Testis (tissue), 3 donors: ENCODE results near the gene MAPK1. TPM values are rescaled to one million over a fixed set of nuclear protein-coding genes. Genes with fewer than 3 reads are reported as not detected.
"Not testable (repeated sequence)": the region's sequence is repeated elsewhere in the genome, so short reads cannot be mapped to it uniquely, and the experiment has no call there.

Experiments used
- DNase-seq: peaks from one replicate; pipeline ENCODE4 v3.0.0-alpha.2; 2019
- H3K27ac ChIP-seq, 2 donors: fragments of 200-600 bp; sonication (generic); one replicate each; pipeline ENCODE4 v1.5.1; 2019
- H3K27me3 ChIP-seq: fragments of 200-600 bp; sonication (generic); one replicate; pipeline ENCODE4 v1.5.1; 2019
- H3K36me3 ChIP-seq: fragments of 200-600 bp; sonication (generic); one replicate; pipeline ENCODE4 v1.5.1; 2017; ENCODE audit warnings: low read depth; ENCODE audit errors: missing control alignments
- H3K4me1 ChIP-seq: fragments of 200-600 bp; sonication (generic); one replicate; pipeline ENCODE4 v1.5.1; 2019
- H3K4me3 ChIP-seq, 2 donors: fragments of 200-600 bp; sonication (generic); one replicate each; pipeline ENCODE4 v1.5.1; 2017 to 2019
- H3K9me3 ChIP-seq: fragments of 200-600 bp; sonication (generic); one replicate; pipeline ENCODE4 v1.5.1; 2017
- POLR2A ChIP-seq: fragments of 450-650 bp; IDR thresholded peaks from one replicate; pipeline ENCODE4 v1.6.1; 2017; ENCODE audit warnings: antibody characterized with exemption, mild to moderate bottlenecking, moderate library complexity
- WGBS, 2 donors: methylation state at CpG; one replicate each; pipeline ENCODE4 v1.1.5; 2018; 5-methylcytosine and 5-hydroxymethylcytosine counted together
- intact Hi-C: fragments of 100-400 bp; cut with DNase I; formaldehyde crosslinking; loops from one replicate; pipeline ENCODE4 v1.15.1; 2023; ENCODE audit warnings: low total_unique reads
- polyA plus RNA-seq: library from polyadenylated mRNA; stranded (reverse); fragments of 350-450 nt; fragmentation: Illumina TruSeq; extraction: RNeasy Lipid Tissue Mini Kit (QIAGEN cat#74804); gene quantifications from one replicate; pipeline ENCODE4 v1.2.3, GENCODE V29; 2014; ENCODE audit warnings: low read depth, low replicate concordance; ENCODE audit not compliant: insufficient read depth
- total RNA-seq, 2 donors: library from RNA; depleted of rRNA; stranded (reverse); fragments of >200 nt; gene quantifications; one replicate each; pipeline ENCODE4 v1.2.3, GENCODE V29; 2016
- TF ChIP-seq, protein P1 (sequence below), 3 experiments: fragments of 450-650 bp in 2 of 3; fragments of 200-600 bp in 1 of 3; sonication (generic) in 1 of 3; IDR thresholded peaks; one replicate each; pipeline ENCODE4 v1.5.1; 2016 to 2019; ENCODE audit warnings: antibody characterized with exemption in 3 of 3, mild to moderate bottlenecking in 2 of 3, moderate library complexity in 1 of 3

Gene MAPK1
- total and polyA plus RNA-seq, 3 donors from 2014 or later: 90.2 to 143 (median 121) TPM

DNA sequence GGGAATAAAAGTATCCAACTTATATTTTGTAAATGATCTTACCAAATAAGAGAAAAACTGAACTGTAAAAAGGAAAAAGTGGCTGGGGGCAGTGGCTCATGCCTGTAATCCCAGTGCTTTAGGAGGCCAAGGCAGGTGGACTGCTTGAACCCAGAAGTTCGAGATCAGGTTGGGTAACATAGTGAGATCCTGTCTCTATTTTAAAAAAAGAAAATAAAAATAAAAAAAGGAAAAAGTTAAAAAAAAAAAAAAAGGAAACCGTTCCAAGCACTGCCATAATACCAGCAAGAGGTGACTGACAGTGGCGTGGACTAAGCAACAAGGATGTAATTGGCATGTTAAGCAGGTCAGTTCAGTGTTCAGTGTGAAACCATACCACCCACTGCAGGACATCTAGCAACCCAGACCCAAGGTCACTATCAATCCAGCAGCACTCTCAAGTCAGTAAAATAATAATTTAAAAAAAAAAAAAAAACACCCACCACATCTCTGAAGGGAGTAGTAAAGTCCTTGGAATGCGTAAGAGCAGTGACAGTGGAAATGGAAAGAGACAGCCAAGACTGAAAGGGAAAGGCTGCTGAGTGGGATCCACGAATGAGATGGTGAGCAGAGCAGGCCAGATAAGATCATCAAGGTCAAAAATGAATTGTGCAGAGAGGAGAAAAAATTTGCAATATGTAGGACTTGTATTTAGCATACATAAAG is 43.6 kb downstream of the MAPK1 start:
- WGBS, 2 donors: 54 to 66% methylated on average over 5 of the region's 5 CpGs
- no peak for DNase-seq
- no peaks in the 10 kb centered on the region for H3K9me3 ChIP-seq
- H3K27me3 ChIP-seq: no peaks in the 10 kb centered on the region
- peaks cover 10% of the 10 kb centered on the region for H3K4me1 ChIP-seq
- TF ChIP-seq, protein P1, sequence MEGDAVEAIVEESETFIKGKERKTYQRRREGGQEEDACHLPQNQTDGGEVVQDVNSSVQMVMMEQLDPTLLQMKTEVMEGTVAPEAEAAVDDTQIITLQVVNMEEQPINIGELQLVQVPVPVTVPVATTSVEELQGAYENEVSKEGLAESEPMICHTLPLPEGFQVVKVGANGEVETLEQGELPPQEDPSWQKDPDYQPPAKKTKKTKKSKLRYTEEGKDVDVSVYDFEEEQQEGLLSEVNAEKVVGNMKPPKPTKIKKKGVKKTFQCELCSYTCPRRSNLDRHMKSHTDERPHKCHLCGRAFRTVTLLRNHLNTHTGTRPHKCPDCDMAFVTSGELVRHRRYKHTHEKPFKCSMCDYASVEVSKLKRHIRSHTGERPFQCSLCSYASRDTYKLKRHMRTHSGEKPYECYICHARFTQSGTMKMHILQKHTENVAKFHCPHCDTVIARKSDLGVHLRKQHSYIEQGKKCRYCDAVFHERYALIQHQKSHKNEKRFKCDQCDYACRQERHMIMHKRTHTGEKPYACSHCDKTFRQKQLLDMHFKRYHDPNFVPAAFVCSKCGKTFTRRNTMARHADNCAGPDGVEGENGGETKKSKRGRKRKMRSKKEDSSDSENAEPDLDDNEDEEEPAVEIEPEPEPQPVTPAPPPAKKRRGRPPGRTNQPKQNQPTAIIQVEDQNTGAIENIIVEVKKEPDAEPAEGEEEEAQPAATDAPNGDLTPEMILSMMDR (IDR thresholded peaks at IDR 0.05): no peak
- TF ChIP-seq POLR2A: no peak
- intact Hi-C loops: no loop called here
- no peak overlapping the region for H3K4me3 ChIP-seq
- no peak overlapping the region for H3K27ac ChIP-seq
- H3K36me3 ChIP-seq: no peaks in the 10 kb centered on the region

DNA sequence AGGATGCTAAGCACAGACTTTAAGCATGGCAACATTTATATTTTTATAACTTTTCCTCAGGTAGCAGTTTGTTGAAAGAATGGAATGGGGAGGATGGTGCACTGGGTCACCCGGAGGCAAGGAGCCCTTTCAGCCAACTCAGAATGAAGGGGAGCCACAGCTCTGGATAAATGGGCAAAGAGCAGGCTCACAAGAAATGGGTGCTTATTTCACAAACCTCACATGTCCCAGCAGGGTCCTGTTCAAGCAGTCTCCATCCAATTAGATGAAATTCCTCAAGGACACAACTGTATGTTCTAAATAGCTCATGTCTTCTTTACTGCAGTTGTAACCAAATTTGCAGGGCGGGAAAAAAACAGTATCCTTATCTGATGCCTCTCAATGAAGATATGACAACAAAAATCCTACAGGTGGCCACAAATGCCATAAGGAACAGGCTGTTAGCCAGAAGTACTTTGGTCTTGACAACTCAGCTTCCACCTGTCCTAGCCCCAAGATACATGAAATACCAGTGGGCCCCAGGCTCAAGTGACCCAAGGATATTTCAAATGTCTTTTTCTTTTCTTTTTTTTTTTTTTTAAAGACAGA is 48.2 kb downstream of the MAPK1 start:
- WGBS, 2 donors: 78 to 88% methylated on average over 2 of the region's 2 CpGs
- Histone ChIP-seq H3K36me3 (no peaks in the 10 kb centered on the region), H3K9me3 (no peaks in the 10 kb centered on the region), H3K4me3 (no peak overlapping the region), H3K27me3 (no peaks in the 10 kb centered on the region), H3K4me1 (peaks cover 13% of the 10 kb centered on the region), H3K27ac (no peak overlapping the region)
- intact Hi-C loops: no loop called here
- TF ChIP-seq, protein P1 (IDR thresholded peaks at IDR 0.05): no peak
- DNase-seq: no peak

DNA sequence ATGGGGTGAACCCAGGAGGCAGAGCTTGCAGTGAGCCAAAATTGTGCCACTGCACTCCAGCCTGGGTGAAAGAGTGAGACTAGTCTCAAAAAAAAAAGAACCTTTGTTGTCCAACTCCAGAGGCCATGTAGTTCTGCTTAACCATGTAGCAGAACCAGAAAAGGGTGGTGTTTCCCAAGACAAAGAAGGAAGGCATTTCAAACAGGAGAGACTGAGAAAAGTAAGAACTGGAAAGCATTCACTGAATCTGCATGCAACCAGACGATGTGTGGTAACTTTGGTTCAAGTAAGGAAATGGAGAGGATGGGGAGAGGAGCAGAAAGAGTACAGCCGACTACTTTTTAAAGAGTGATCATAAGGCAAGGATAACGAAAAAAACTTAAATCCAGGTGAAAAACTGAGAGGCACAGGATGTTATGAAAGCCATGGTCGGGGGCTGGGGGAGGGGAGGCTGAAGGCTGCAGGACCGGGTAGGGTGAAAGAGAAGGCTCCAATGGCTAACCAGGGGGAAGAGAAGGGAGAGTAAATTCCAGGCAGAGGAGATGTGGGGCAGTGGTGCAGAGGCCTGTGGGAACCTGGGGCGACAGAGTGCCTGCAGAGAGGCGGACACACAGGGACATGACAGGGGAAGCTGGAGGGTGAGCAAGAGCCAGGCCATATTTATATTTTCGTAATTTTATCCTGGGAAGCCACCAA is 48.8 kb downstream of the MAPK1 start:
- intact Hi-C loops: no loop called here
- Histone ChIP-seq H3K36me3 (no peaks in the 10 kb centered on the region), H3K27ac (no peak overlapping the region), H3K4me3 (no peak overlapping the region), H3K9me3 (no peaks in the 10 kb centered on the region), H3K4me1 (peaks cover 6% of the 10 kb centered on the region), H3K27me3 (no peaks in the 10 kb centered on the region)
- TF ChIP-seq POLR2A: no peak
- TF ChIP-seq, protein P1 (IDR thresholded peaks at IDR 0.05): no peak
- WGBS, 2 donors: 76 to 86% methylated on average over 8 of the region's 8 CpGs
- no peak for DNase-seq

DNA sequence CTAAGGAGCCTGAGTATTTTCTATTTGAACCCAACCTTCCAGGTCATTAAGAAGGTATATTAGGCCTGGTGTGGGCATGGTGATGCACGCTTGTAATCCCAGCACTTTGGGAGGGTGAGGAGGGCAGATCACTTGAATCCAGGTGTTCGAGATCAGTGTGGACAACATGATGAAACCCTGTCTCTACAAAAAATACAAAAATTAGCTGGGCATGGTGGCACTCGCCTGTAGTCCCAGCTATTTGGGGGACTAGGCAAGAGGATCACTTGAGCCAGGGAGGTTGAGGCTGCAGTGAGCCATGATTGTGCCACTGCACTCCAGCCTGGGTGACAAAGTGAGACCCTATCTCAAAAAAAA is 50.0 kb downstream of the MAPK1 start:
- H3K4me1 ChIP-seq, H3K4me3 ChIP-seq, H3K9me3 ChIP-seq, DNase-seq, H3K36me3 ChIP-seq, H3K27ac ChIP-seq, H3K27me3 ChIP-seq, intact Hi-C loops: not testable (repeated sequence)
- 97 to 98% methylated on average over 3 of the region's 3 CpGs for WGBS, 2 donors

DNA sequence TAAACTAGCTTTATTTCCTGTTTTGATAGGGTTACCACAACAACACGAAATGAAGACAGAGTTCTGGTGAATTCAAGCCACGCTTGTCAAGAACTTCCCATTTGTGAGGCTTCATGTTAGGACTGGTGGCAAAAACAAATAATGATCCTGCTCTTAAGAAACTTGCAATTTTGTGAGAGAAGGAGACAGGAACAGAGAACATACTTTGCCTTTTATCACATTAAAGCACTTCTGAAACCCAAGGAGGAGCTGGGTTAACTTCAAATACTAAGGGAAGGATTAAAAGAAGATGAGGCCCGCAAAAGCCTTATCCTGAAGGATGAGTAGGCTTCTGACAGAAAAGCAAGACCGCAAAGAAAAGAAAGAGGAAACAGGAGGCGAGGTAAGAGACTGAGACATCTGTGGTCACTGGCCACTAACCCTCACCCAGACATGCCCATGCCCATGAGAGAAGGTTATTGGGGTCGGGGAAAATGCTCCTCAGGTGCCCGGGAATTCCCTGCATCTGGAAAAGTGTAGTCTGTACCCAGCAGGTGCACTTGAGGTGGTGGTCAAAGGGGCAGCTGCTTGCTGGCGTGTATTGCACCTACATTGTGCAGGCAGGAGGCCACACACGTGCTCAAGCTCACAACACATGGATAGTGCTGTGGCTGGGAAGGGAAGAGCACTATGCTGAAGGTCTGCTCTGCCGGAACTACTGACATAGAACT is 50.5 kb downstream of the MAPK1 start:
- H3K27me3 ChIP-seq: no peaks in the 10 kb centered on the region
- intact Hi-C loops: no loop called here
- 69 to 70% methylated on average over 8 to 10 of the region's 10 CpGs for WGBS, 2 donors
- no peaks in the 10 kb centered on the region for H3K9me3 ChIP-seq
- no peak for TF ChIP-seq POLR2A
- no peak for DNase-seq
- no peaks in the 10 kb centered on the region for H3K36me3 ChIP-seq
- no peak overlapping the region for H3K4me3 ChIP-seq
- H3K27ac ChIP-seq: no peak overlapping the region
- peaks cover 6% of the 10 kb centered on the region for H3K4me1 ChIP-seq
